Neural crest cell (in vitro differentiated cells): ENCODE data around the gene COQ7. TPM values are rescaled to one million over a fixed set of nuclear protein-coding genes. Genes with fewer than 3 reads are reported as not detected.

Source experiments
- DNase-seq: peaks from one replicate; pipeline ENCODE4 v3.0.0; 2021; ENCODE audit warnings: low read depth, mixed read lengths, low spot score
- H3K27ac Mint-ChIP-seq: one replicate; pipeline ENCODE4 v1.8.0; 2021; ENCODE audit warnings: mild to moderate bottlenecking, mixed read lengths; ENCODE audit not compliant: unreplicated experiment
- H3K27me3 Mint-ChIP-seq: 2 replicates; pipeline ENCODE4 v1.8.0; 2021; ENCODE audit warnings: low read depth, mild to moderate bottlenecking, mixed read lengths
- H3K36me3 Mint-ChIP-seq: 2 replicates; pipeline ENCODE4 v1.8.0; 2021; ENCODE audit warnings: low read depth, mild to moderate bottlenecking, mixed read lengths
- H3K4me1 Mint-ChIP-seq: 2 replicates; pipeline ENCODE4 v1.8.0; 2021; ENCODE audit warnings: mixed read lengths
- H3K4me3 Mint-ChIP-seq: one replicate; pipeline ENCODE4 v1.8.0; 2021; ENCODE audit warnings: mild to moderate bottlenecking, mixed read lengths
- H3K9me3 Mint-ChIP-seq: 2 replicates; pipeline ENCODE4 v1.8.0; 2021; ENCODE audit warnings: mixed read lengths
- CTCF ChIP-seq: fragments of 200-600 bp; sonication (generic); conservative IDR thresholded peaks from 2 replicates; pipeline ENCODE4 v1.5.0; 2021; ENCODE audit warnings: antibody characterized with exemption, mild to moderate bottlenecking
- total RNA-seq: library from RNA; stranded (reverse); gene quantifications from 2 replicates; pipeline ENCODE4 v1.2.1, GENCODE V29; 2021

Gene COQ7
- total RNA-seq, 1 donor from 2014 or later = 25.6 TPM

GRCh38 chr16:19108409-19109287 is 41.2 kb downstream of the COQ7 start:
- Mint-ChIP-seq H3K4me3 (no peak overlapping the region), H3K36me3 (no peaks in the 10 kb centered on the region), H3K27ac (no peak overlapping the region), H3K4me1 (peaks cover 14% of the 10 kb centered on the region), H3K27me3 (no peaks in the 10 kb centered on the region), H3K9me3 (no peaks in the 10 kb centered on the region)
- no peak for TF ChIP-seq CTCF
- no peak for DNase-seq

GRCh38 chr16:19109288-19109664 is 41.9 kb downstream of the COQ7 start:
- TF ChIP-seq CTCF = no peak
- DNase-seq = no peak
- no peak overlapping the region for H3K4me3 Mint-ChIP-seq
- H3K27me3 Mint-ChIP-seq = no peaks in the 10 kb centered on the region
- H3K36me3 Mint-ChIP-seq = no peaks in the 10 kb centered on the region
- H3K9me3 Mint-ChIP-seq = no peaks in the 10 kb centered on the region
- peaks cover 15% of the 10 kb centered on the region for H3K4me1 Mint-ChIP-seq
- H3K27ac Mint-ChIP-seq = no peak overlapping the region

- no peaks in the 10 kb centered on the region for H3K36me3 Mint-ChIP-seq
- no peaks in the 10 kb centered on the region for H3K27me3 Mint-ChIP-seq
- no peak for DNase-seq
- peaks cover 8% of the 10 kb centered on the region for H3K4me1 Mint-ChIP-seq
- H3K4me3 Mint-ChIP-seq = no peak overlapping the region
- TF ChIP-seq CTCF = no peak
- H3K9me3 Mint-ChIP-seq = no peaks in the 10 kb centered on the region
- H3K27ac Mint-ChIP-seq = peak overlapping the region; percentile 43
Measured at GRCh38 chr16:19110537-19111360, 43.3 kb downstream of the COQ7 start.

GRCh38 chr16:19112099-19112407 is 44.6 kb downstream of the COQ7 start:
- no peak overlapping the region for H3K27ac Mint-ChIP-seq
- DNase-seq = no peak
- H3K4me1 Mint-ChIP-seq = peaks cover 20% of the 10 kb centered on the region
- H3K36me3 Mint-ChIP-seq = no peaks in the 10 kb centered on the region
- TF ChIP-seq CTCF = no peak
- no peaks in the 10 kb centered on the region for H3K27me3 Mint-ChIP-seq
- H3K4me3 Mint-ChIP-seq = peak overlapping the region; percentile 66
- no peaks in the 10 kb centered on the region for H3K9me3 Mint-ChIP-seq

GRCh38 chr16:19113577-19114358 is 46.4 kb downstream of the COQ7 start, which contains the start of gene ITPRIPL2:
TSS of gene ITPRIPL2 (plus strand) at chr16:19113964. CDS start at chr16:19114462, 498 bp downstream.
- Mint-ChIP-seq H3K27ac (peak within 1 kb of the TSS; percentile 98), H3K36me3 (peaks cover under 1% of the 10 kb centered on the region), H3K4me3 (peak within 1 kb of the TSS; percentile 88), H3K27me3 (no peaks in the 10 kb centered on the region), H3K4me1 (peaks cover 29% of the 10 kb centered on the region), H3K9me3 (no peaks in the 10 kb centered on the region)
- DNase-seq = peak; percentile 58
- no peak for TF ChIP-seq CTCF
